Liver (tissue), 9 donors: Measurements from ENCODE around the gene CDKN2B-AS1. TPM values are rescaled to one million over a fixed set of nuclear protein-coding genes. Genes with fewer than 3 reads are reported as not detected.

Experiments used
- DNase-seq: peaks from one replicate; pipeline ENCODE4 v3.0.0-alpha.2; 2017; ENCODE audit warnings: low spot score
- H3K27ac ChIP-seq, 2 donors: one replicate each; pipeline ENCODE4 v1.7.0; 2013; ENCODE audit warnings: inconsistent platforms in 2 of 2, low read length in 2 of 2, control low read depth in 1 of 2, low read depth in 1 of 2, mild to moderate bottlenecking in 1 of 2
- H3K27me3 ChIP-seq, 4 donors: one replicate each; pipeline versions ENCODE4 v1.6.1 to v1.7.0; 2013; ENCODE audit warnings: low read length in 3 of 4, inconsistent platforms in 1 of 4, mild to moderate bottlenecking in 1 of 4, moderate library complexity in 1 of 4; ENCODE audit not compliant: control insufficient read depth in 4 of 4, insufficient read depth in 4 of 4
- H3K36me3 ChIP-seq, 4 donors: one replicate each; pipeline versions ENCODE4 v1.6.1 to v1.7.0; 2013; ENCODE audit warnings: low read length in 3 of 4, mild to moderate bottlenecking in 3 of 4, low read depth in 1 of 4, moderate library complexity in 1 of 4; ENCODE audit not compliant: control insufficient read depth in 4 of 4, insufficient read depth in 3 of 4
- H3K4me1 ChIP-seq, 4 donors: one replicate each; pipeline versions ENCODE4 v1.6.1 to v1.7.0; 2013; ENCODE audit warnings: low read length in 3 of 4, mild to moderate bottlenecking in 3 of 4, moderate library complexity in 1 of 4; ENCODE audit not compliant: control insufficient read depth in 4 of 4, insufficient read depth in 4 of 4
- H3K4me3 ChIP-seq, 3 donors: one replicate each; pipeline versions ENCODE4 v1.6.1 to v1.7.0; 2013; ENCODE audit warnings: low read length in 3 of 3, control low read depth in 1 of 3, low read depth in 1 of 3, mild to moderate bottlenecking in 1 of 3
- H3K9ac ChIP-seq, 2 donors: one replicate each; pipeline ENCODE4 v1.7.0; 2013; ENCODE audit warnings: low read length in 2 of 2, mild to moderate bottlenecking in 2 of 2, moderate library complexity in 2 of 2, control low read depth in 1 of 2, low read depth in 1 of 2
- H3K9me3 ChIP-seq, 4 donors: one replicate each; pipeline versions ENCODE4 v1.6.1 to v1.7.0; 2013; ENCODE audit warnings: low read length in 3 of 4; ENCODE audit not compliant: control insufficient read depth in 4 of 4
- EGR1 ChIP-seq, 2 donors: IDR thresholded peaks; 2 replicates each; pipeline ENCODE4 v1.6.1; 2016 to 2018; ENCODE audit warnings: antibody characterized with exemption in 2 of 2, low read depth in 2 of 2
- FOXA1 ChIP-seq: IDR thresholded peaks from 2 replicates; pipeline ENCODE4 v1.6.1; 2016; ENCODE audit warnings: antibody characterized with exemption
- HNF4A ChIP-seq, 2 donors: conservative IDR thresholded peaks; 2 replicates each; pipeline ENCODE4 v1.6.1; 2016; ENCODE audit warnings: antibody characterized with exemption in 2 of 2, mild to moderate bottlenecking in 2 of 2
- HNF4G ChIP-seq: IDR thresholded peaks from 2 replicates; pipeline ENCODE4 v1.6.1; 2016; ENCODE audit warnings: antibody characterized with exemption
- JUND ChIP-seq, 2 donors: IDR thresholded peaks; 2 replicates each; pipeline ENCODE4 v1.6.1; 2016; ENCODE audit warnings: antibody characterized with exemption in 2 of 2
- SP1 ChIP-seq: IDR thresholded peaks from 2 replicates; pipeline ENCODE4 v1.6.1; 2018; ENCODE audit warnings: antibody characterized with exemption, mild to moderate bottlenecking
- WGBS: extraction: QIAGEN DNeasy Blood & Tissue Kit; methylation state at CpG from one replicate; pipeline ENCODE4 v1.1.7; 2013; 5-methylcytosine and 5-hydroxymethylcytosine counted together
- polyA plus RNA-seq, 2 donors: library from polyadenylated mRNA; stranded (reverse) in 1 of 2; unstranded in 1 of 2; fragments of 200-250 nt in 1 of 2; fragments of >200 nt in 1 of 2; fragmentation: Nextera tagmentation in 1 of 2; extraction: Ambion mirVana in 1 of 2; gene quantifications; one replicate each; pipeline versions ENCODE4 v1.2.1 to v1.2.3, GENCODE V29; 2013 to 2015
- total RNA-seq, 2 donors: library from RNA; depleted of rRNA; stranded (reverse); fragments of >200 nt; gene quantifications; one replicate each; pipeline ENCODE4 v1.2.3, GENCODE V29; 2014
- TF ChIP-seq, protein P1 (sequence below): IDR thresholded peaks from 2 replicates; pipeline ENCODE4 v1.6.1; 2016; ENCODE audit warnings: antibody characterized with exemption
- TF ChIP-seq, protein P2 (sequence below): fragments of 150-350 bp; IDR thresholded peaks from 2 replicates; pipeline ENCODE4 v1.5.1; 2017; ENCODE audit warnings: improper control_type of control experiment, low read depth, low read length; ENCODE audit not compliant: missing input control
- TF ChIP-seq, protein P3 (sequence below): IDR thresholded peaks from 2 replicates; pipeline ENCODE4 v1.6.1; 2016; ENCODE audit warnings: antibody characterized with exemption, mild to moderate bottlenecking
- donor health status: healthy.
- donor health status: healthy.
- donor health status: healthy.
- donor health status: healthy.
- donor health status: healthy.

The CDKN2B-AS1 gene
- total and polyA plus RNA-seq, 4 donors: 0.08 to 0.42 TPM; not detected in 2

DNA sequence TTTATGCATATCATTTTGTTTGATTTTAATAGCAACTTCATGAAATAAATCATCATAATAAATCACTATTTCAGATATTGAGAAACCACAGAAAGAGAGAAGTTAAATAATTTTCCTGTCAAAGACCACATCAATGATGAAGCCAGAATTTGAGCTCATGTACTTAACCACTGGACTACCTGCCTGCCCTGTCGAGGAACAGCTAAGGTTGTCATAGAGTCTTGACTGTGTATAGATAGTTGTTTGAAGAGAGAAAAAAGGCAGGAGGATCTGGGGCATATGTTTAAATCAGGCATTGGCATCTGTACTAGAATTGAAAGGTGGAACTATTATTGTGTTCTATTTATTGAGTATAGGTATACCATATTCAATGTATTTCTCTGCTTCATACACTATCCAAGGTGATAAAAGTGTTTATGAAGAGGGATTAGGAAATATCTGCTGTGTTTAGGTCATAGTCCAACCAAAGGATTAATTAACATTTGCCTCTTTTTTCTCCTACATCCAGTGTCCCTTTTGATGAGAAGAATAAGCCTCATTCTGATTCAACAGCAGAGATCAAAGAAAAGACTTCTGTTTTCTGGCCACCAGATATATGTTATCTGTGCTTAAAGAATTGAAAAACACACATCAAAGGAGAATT, 51.8 kb downstream of the CDKN2B-AS1 start:
- TF ChIP-seq, protein P1, sequence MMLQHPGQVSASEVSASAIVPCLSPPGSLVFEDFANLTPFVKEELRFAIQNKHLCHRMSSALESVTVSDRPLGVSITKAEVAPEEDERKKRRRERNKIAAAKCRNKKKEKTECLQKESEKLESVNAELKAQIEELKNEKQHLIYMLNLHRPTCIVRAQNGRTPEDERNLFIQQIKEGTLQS: no peak
- TF ChIP-seq HNF4A (conservative IDR thresholded peaks at IDR 0.05): no peak
- Histone ChIP-seq H3K27ac (no peak overlapping the region), H3K9ac (no peak overlapping the region), H3K36me3 (no peaks in the 10 kb centered on the region), H3K4me3 (no peak overlapping the region), H3K27me3 (peaks cover 0 to 3% (median 0%) of the 10 kb centered on the region in 4 donors), H3K4me1 (no peaks in the 10 kb centered on the region), H3K9me3 (no peaks in the 10 kb centered on the region)
- no peak for DNase-seq
- WGBS: 74% methylated on average over 1 of the region's 1 CpG

DNA sequence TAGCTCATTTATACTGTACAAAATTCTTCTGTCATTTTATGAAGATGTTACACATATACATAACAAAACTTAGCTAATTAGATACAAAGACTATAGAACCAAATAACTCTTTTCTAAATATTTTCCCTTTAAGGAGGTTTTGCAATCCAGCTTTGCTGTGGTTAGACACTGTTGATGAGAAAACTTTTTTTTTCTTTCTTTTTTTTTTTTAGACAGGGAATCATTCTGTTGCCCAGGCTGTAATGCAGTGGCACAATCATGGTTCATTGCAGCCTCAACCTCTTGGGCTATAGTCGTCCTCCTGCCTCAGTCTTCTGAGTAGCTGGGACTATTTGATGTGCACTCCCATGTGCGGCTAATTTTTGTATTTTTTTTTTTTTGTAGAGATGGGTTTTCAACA, 53.0 kb downstream of the CDKN2B-AS1 start:
- no peak for DNase-seq
- H3K4me1 ChIP-seq: no peaks in the 10 kb centered on the region
- H3K9ac ChIP-seq: no peak overlapping the region
- 87% methylated on average over 2 of the region's 2 CpGs for WGBS
- H3K27me3 ChIP-seq: peaks cover 0 to 3% (median 0%) of the 10 kb centered on the region in 4 donors
- no peaks in the 10 kb centered on the region for H3K36me3 ChIP-seq
- H3K9me3 ChIP-seq: no peaks in the 10 kb centered on the region
- H3K4me3 ChIP-seq: no peak overlapping the region
- TF ChIP-seq, protein P2, sequence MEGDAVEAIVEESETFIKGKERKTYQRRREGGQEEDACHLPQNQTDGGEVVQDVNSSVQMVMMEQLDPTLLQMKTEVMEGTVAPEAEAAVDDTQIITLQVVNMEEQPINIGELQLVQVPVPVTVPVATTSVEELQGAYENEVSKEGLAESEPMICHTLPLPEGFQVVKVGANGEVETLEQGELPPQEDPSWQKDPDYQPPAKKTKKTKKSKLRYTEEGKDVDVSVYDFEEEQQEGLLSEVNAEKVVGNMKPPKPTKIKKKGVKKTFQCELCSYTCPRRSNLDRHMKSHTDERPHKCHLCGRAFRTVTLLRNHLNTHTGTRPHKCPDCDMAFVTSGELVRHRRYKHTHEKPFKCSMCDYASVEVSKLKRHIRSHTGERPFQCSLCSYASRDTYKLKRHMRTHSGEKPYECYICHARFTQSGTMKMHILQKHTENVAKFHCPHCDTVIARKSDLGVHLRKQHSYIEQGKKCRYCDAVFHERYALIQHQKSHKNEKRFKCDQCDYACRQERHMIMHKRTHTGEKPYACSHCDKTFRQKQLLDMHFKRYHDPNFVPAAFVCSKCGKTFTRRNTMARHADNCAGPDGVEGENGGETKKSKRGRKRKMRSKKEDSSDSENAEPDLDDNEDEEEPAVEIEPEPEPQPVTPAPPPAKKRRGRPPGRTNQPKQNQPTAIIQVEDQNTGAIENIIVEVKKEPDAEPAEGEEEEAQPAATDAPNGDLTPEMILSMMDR: no peak
- no peak overlapping the region for H3K27ac ChIP-seq

DNA sequence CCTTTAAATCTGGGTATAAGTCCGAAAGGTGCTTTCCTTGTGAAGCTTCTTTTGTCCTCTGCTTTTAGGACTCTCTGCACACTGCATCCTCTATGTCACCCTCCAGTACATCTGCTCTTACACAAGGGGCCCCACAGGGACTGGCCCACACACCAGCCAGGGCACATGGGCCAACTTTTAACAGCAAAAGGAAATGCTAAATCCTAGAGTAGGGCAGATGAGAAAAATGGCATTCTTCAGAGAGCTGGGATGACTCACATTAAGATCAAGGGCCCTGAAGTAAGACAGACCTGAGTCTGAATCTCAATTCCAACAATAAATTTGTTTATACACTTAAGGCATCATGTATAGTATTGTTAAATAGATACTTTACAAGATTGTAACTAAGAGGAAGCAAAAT, 54.8 kb downstream of the CDKN2B-AS1 start:
- H3K9ac ChIP-seq: no peak overlapping the region
- no peaks in the 10 kb centered on the region for H3K36me3 ChIP-seq
- no peaks in the 10 kb centered on the region for H3K4me1 ChIP-seq
- no peak for DNase-seq
- TF ChIP-seq FOXA1 (no peak), HNF4G (no peak), JUND (IDR thresholded peaks at IDR 0.05) (no peak), EGR1 (IDR thresholded peaks at IDR 0.05; ENCODE audit: low read depth in 2 of 2) (no peak), SP1 (no peak)
- TF ChIP-seq, protein P2: no peak
- TF ChIP-seq, protein P3, sequence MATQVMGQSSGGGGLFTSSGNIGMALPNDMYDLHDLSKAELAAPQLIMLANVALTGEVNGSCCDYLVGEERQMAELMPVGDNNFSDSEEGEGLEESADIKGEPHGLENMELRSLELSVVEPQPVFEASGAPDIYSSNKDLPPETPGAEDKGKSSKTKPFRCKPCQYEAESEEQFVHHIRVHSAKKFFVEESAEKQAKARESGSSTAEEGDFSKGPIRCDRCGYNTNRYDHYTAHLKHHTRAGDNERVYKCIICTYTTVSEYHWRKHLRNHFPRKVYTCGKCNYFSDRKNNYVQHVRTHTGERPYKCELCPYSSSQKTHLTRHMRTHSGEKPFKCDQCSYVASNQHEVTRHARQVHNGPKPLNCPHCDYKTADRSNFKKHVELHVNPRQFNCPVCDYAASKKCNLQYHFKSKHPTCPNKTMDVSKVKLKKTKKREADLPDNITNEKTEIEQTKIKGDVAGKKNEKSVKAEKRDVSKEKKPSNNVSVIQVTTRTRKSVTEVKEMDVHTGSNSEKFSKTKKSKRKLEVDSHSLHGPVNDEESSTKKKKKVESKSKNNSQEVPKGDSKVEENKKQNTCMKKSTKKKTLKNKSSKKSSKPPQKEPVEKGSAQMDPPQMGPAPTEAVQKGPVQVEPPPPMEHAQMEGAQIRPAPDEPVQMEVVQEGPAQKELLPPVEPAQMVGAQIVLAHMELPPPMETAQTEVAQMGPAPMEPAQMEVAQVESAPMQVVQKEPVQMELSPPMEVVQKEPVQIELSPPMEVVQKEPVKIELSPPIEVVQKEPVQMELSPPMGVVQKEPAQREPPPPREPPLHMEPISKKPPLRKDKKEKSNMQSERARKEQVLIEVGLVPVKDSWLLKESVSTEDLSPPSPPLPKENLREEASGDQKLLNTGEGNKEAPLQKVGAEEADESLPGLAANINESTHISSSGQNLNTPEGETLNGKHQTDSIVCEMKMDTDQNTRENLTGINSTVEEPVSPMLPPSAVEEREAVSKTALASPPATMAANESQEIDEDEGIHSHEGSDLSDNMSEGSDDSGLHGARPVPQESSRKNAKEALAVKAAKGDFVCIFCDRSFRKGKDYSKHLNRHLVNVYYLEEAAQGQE: no peak
- H3K27me3 ChIP-seq: peaks cover 0 to 3% (median 0%) of the 10 kb centered on the region in 4 donors
- H3K9me3 ChIP-seq: no peaks in the 10 kb centered on the region
- no peak overlapping the region for H3K4me3 ChIP-seq
- 100% methylated on average over 1 of the region's 1 CpG for WGBS
- H3K27ac ChIP-seq: no peak overlapping the region
